Kidney (tissue), 14 donors: ENCODE results near the gene TEX55. TPM values are rescaled to one million over a fixed set of nuclear protein-coding genes. Genes with fewer than 3 reads are reported as not detected.

Source experiments
- DNase-seq, 5 donors: peaks; one replicate each; pipeline ENCODE4 v3.0.0-alpha.2; 2013 to 2020
- FAIRE-seq: peaks from 2 replicates; lab custom pipeline; 2012; peaks lifted over from hg19 to GRCh38; lab: Jason Lieb, UNC
- H3K27ac ChIP-seq, 2 donors: one replicate each; pipeline ENCODE4 v1.7.0; 2013; ENCODE audit warnings: low read depth in 2 of 2, low read length in 2 of 2, inconsistent platforms in 1 of 2
- H3K27me3 ChIP-seq: one replicate; pipeline ENCODE4 v1.7.1; 2013; ENCODE audit warnings: low read length, inconsistent platforms; ENCODE audit not compliant: control insufficient read depth, insufficient read depth
- H3K36me3 ChIP-seq, 3 donors: one replicate each; pipeline versions ENCODE4 v1.7.0 to v1.7.1; 2013; ENCODE audit warnings: low read length in 3 of 3, control low read depth in 1 of 3, inconsistent platforms in 1 of 3; ENCODE audit not compliant: insufficient read depth in 3 of 3, control insufficient read depth in 2 of 3
- H3K4me1 ChIP-seq, 3 donors: one replicate each; pipeline versions ENCODE4 v1.7.0 to v1.7.1; 2013; ENCODE audit warnings: low read length in 3 of 3, inconsistent platforms in 1 of 3, low read depth in 1 of 3; ENCODE audit not compliant: control insufficient read depth in 2 of 3, insufficient read depth in 2 of 3
- H3K4me3 ChIP-seq, 3 donors: one replicate each; pipeline versions ENCODE4 v1.7.0 to v1.8.1; 2013; ENCODE audit warnings: low read length in 3 of 3, control low read depth in 1 of 3, inconsistent platforms in 1 of 3
- H3K9ac ChIP-seq, 3 donors: one replicate each; pipeline versions ENCODE4 v1.7.0 to v1.7.1; 2013; ENCODE audit warnings: low read length in 3 of 3, control low read depth in 1 of 3, inconsistent platforms in 1 of 3
- H3K9me3 ChIP-seq, 3 donors: one replicate each; pipeline versions ENCODE4 v1.7.0 to v1.7.1; 2013; ENCODE audit warnings: low read length in 3 of 3, control low read depth in 1 of 3, inconsistent platforms in 1 of 3; ENCODE audit not compliant: control insufficient read depth in 2 of 3, insufficient read depth in 1 of 3
- intact Hi-C: fragments of 100-400 bp; cut with DNase I; formaldehyde crosslinking; loops from one replicate; pipeline ENCODE4 v1.11.1; 2022
- polyA plus RNA-seq: library from polyadenylated mRNA; stranded (reverse); fragments of 350-450 nt; fragmentation: Illumina TruSeq; extraction: RNeasy Lipid Tissue Mini Kit (QIAGEN cat#74804); gene quantifications from one replicate; pipeline ENCODE4 v1.2.3, GENCODE V29; 2014; ENCODE audit warnings: low read depth, low replicate concordance; ENCODE audit not compliant: insufficient read depth
- total RNA-seq: library from RNA; stranded (reverse); fragmentation: NEBNext Ultra II Directional; extraction: Animal tissue kit (Norgen Biotek cat#: 25700); gene quantifications from one replicate; pipeline ENCODE4 v1.2.1, GENCODE V29; 2021
- TF ChIP-seq, protein P1 (sequence below): IDR thresholded peaks from 3 replicates; pipeline ENCODE4 v1.5.1; 2012; ENCODE audit warnings: mild to moderate bottlenecking, moderate library complexity, borderline replicate concordance; ENCODE audit not compliant: insufficient read depth; ENCODE audit errors: extremely low read depth
- donor health status: control.
- donor health status: control.
- donor health status: control.
- donor health status: control.
- donor health status: control.
- donor health status: DM: yes; HTN: yes; CAD: no.
- donor health status: Normal renal cell carcinoma (clear cell type).

The TEX55 gene
- total and polyA plus RNA-seq, 2 donors from 2014 or later, result not detected

DNA sequence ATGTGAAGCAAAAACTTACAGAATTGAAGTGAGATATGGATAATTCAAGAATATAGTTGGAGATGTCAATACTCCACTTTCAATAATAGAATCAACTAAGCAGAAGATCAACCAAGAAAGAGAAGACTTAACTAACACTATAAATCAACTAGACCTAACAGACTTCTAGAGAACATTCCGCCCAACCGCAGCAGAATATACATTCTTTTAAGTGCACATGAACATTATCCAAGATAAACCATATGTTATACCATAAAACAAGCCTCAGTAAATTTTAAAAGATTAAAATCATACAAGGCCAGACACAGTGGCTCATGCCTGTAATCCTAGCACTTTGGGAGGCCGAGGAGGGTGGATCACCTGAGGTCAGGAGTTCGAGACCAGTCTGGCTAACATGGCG, 5.5 kb upstream of the TEX55 start:
- no peaks in the 10 kb centered on the region for H3K36me3 ChIP-seq
- H3K9ac ChIP-seq, result no peak overlapping the region
- FAIRE-seq (no peak), DNase-seq (no peak)
- H3K9me3 ChIP-seq, result no peaks in the 10 kb centered on the region
- H3K4me1 ChIP-seq, result no peaks in the 10 kb centered on the region
- intact Hi-C loops, result no loop called here
- no peaks in the 10 kb centered on the region for H3K27me3 ChIP-seq
- no peak overlapping the region for H3K4me3 ChIP-seq
- TF ChIP-seq, protein P1, sequence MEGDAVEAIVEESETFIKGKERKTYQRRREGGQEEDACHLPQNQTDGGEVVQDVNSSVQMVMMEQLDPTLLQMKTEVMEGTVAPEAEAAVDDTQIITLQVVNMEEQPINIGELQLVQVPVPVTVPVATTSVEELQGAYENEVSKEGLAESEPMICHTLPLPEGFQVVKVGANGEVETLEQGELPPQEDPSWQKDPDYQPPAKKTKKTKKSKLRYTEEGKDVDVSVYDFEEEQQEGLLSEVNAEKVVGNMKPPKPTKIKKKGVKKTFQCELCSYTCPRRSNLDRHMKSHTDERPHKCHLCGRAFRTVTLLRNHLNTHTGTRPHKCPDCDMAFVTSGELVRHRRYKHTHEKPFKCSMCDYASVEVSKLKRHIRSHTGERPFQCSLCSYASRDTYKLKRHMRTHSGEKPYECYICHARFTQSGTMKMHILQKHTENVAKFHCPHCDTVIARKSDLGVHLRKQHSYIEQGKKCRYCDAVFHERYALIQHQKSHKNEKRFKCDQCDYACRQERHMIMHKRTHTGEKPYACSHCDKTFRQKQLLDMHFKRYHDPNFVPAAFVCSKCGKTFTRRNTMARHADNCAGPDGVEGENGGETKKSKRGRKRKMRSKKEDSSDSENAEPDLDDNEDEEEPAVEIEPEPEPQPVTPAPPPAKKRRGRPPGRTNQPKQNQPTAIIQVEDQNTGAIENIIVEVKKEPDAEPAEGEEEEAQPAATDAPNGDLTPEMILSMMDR, result no peak
- H3K27ac ChIP-seq, result no peak overlapping the region

DNA sequence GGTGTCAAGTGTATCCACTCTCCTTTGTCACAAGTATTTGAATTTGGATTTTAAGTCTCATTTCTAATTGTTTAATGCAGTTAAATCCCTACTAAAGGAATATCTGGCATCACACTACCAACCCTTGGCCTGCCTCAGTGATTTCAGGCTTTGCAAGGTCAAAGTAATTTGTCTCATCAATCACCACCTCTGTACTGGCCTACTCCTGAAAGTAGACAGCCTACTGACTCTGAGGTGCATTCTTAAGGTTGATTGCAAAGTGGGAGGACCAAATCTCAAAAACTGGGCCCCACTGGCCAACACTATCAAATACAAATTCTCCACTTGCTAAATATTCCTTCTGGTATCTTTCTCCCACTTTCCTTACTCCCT, 851 bp upstream of the TEX55 start:
- Histone ChIP-seq H3K36me3 (no peaks in the 10 kb centered on the region), H3K27me3 (no peaks in the 10 kb centered on the region), H3K4me3 (no peak overlapping the region), H3K27ac (no peak overlapping the region), H3K9me3 (no peaks in the 10 kb centered on the region), H3K9ac (no peak overlapping the region), H3K4me1 (peaks cover 0 to 4% (median 0%) of the 10 kb centered on the region in 3 donors)
- FAIRE-seq, result no peak
- TF ChIP-seq, protein P1, result no peak
- intact Hi-C loops, result no loop called here
- no peak for DNase-seq

DNA sequence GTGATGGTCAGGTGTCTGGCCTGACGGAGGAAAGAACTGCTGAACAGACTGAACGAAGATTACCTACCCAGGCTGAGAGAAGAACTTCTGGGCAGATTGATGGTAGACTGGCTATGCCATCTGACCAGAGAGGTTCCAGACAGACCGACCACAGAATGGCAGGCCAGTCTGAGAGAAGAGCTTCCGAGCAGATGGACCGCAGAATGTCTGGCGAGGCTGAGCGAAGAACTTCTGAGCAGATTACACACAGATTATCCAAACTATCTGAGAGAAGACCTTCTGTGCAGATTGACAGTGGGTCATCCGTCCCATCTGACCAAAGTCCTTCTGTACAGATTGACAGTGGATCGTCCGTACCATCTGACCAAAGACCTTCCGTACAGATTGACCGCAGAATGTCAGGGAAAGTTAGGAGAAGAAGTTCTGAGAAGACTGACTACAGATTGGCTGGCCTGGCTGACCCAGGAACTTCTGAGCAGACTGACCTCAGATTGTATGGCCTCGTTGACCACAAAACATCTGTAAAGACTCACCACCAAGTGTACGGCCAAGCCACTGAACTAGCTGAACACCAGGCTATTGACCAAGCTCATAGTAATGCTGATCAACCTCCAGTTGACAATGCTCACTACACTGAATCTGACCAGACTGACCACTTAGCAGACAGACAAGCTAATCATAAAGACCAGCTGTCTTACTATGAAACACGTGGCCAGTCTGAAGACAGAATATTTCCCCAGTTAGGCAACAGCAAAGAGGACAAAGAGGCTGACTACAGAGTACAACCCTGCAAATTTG, 812 bp downstream of the TEX55 start:
- no peak overlapping the region for H3K9ac ChIP-seq
- no peaks in the 10 kb centered on the region for H3K27me3 ChIP-seq
- TF ChIP-seq, protein P1, result no peak
- H3K4me1 ChIP-seq, result peaks cover 0 to 4% (median 0%) of the 10 kb centered on the region in 3 donors
- H3K27ac ChIP-seq, result no peak overlapping the region
- no peak overlapping the region for H3K4me3 ChIP-seq
- no peaks in the 10 kb centered on the region for H3K9me3 ChIP-seq
- no peak for FAIRE-seq
- no peak for DNase-seq
- intact Hi-C loops, result no loop called here
- H3K36me3 ChIP-seq, result no peaks in the 10 kb centered on the region
